GM13977 (cell line): ENCODE data around the gene P3H2.

Experiments used
- DNase-seq: peaks from one replicate; pipeline ENCODE4 v3.0.0; 2012; ENCODE audit warnings: low spot score
- in situ Hi-C: fragments of 300-500 bp; cut with MboI; formaldehyde crosslinking; loops from one replicate; pipeline ENCODE4 v1.12.0; 2022; ENCODE audit warnings: low sequenced_read_pairs, low pct_unique_long_range_greater_than_20kb, mixed read lengths, inconsistent platforms; ENCODE audit not compliant: unreplicated experiment
- TF ChIP-seq, protein P1 (sequence below): IDR thresholded peaks from 2 replicates; pipeline ENCODE4 v1.5.1; 2012; ENCODE audit warnings: mild to moderate bottlenecking, control low read depth; ENCODE audit not compliant: insufficient read depth; ENCODE audit errors: extremely low read depth, missing control alignments

P3H2 gene

DNA sequence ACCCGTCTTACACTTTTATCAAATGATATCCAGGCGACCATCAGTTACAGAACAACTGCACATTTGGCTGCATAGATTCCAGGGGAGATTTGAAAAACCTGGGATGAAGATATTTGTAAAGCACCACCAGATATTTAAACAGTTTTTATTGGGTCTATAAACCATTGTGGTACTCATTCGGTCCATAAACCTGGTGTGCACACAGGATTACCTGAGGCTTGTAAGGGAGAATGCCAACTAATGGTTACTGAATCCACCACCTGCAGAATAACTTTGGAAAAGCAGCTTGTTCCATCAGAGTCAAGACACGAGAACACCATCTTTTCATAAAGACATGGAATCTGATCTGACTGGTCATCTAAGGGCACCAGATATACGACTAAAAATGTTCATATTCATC, 80.6 kb downstream of the P3H2 start:
- no peak for DNase-seq
- TF ChIP-seq, protein P1, sequence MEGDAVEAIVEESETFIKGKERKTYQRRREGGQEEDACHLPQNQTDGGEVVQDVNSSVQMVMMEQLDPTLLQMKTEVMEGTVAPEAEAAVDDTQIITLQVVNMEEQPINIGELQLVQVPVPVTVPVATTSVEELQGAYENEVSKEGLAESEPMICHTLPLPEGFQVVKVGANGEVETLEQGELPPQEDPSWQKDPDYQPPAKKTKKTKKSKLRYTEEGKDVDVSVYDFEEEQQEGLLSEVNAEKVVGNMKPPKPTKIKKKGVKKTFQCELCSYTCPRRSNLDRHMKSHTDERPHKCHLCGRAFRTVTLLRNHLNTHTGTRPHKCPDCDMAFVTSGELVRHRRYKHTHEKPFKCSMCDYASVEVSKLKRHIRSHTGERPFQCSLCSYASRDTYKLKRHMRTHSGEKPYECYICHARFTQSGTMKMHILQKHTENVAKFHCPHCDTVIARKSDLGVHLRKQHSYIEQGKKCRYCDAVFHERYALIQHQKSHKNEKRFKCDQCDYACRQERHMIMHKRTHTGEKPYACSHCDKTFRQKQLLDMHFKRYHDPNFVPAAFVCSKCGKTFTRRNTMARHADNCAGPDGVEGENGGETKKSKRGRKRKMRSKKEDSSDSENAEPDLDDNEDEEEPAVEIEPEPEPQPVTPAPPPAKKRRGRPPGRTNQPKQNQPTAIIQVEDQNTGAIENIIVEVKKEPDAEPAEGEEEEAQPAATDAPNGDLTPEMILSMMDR: no peak
- in situ Hi-C loops: no loop called here

DNA sequence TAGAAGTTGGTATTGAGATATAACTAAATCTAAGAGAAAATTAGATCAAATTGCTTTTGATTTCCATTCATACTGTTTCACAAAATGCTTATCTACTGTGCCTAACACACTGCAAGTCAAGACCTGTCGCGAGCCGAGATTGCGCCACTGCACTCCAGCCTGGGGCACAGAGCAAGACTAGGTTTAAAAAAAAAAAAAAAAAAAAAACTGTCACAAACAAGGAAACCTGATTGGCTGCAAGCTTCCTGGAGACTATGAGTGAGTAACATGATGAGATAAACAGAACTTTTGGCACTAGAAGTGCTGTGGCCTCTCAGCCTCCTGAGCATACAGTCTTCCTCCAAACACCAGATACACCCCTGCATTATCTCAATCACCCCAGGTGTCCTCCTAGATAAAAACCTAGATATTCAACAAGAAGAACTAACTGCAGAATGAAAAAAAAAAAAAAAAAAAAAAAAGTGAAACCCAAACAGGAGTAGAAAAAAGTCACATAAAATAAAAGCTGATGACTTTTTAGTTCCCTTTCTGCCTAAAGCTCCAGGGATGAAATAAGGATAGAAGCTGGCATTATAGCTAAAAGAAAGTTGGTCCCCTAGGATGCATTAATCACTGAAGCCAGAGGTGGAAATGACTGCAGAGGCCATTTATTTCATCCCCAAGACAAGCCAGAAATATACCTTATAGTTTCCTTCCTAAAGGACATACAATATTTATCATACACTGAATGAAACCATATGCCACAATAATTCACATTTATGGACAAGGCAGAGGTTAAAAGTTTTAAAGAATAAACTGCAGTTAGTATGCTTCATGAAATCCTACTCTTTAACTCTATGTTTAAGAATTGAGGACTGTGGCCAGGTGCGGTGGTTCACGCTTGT, 82.4 kb downstream of the P3H2 start:
- in situ Hi-C loops: no loop called here
- no peak for DNase-seq
- TF ChIP-seq, protein P1: no peak

DNA sequence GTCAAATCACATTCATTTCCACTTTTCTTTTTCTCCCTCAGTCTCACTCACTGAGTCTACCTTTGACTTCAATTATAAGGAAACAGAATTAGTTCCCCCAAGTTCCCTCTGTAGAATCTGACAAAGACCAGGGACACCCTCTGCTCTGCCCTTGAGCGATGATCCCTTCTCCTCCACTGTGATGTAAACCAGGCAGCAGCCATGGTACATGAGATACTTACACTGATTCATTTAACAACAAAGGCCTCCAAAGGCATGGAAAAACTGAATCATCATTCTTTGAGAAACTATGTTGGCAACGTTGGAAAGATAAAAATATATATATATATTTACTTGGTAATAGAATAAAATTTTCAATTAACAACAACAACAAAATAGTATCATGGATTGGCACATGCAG, 84.1 kb downstream of the P3H2 start:
- DNase-seq: no peak
- in situ Hi-C loops: no loop called here
- TF ChIP-seq, protein P1: no peak

DNA sequence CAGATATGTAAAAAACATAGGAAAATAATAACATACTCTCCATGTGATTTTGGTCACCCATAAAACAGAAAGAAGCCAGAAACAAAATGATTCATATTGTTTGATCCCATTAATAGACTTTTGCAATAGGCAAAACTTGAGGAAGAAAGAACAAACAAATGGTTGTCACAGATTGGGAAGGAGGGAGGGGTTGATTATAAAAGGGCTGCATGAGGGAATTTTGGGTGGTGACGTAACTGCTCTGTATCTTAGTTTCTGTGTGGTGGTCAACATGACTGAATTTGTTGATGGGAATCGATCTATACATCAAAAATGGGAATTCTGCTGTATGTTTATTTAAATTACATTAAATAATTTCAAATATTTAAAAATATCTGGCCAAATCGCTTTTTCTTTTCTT, 86.3 kb downstream of the P3H2 start:
- TF ChIP-seq, protein P1: no peak
- in situ Hi-C loops: no loop called here
- DNase-seq: no peak

DNA sequence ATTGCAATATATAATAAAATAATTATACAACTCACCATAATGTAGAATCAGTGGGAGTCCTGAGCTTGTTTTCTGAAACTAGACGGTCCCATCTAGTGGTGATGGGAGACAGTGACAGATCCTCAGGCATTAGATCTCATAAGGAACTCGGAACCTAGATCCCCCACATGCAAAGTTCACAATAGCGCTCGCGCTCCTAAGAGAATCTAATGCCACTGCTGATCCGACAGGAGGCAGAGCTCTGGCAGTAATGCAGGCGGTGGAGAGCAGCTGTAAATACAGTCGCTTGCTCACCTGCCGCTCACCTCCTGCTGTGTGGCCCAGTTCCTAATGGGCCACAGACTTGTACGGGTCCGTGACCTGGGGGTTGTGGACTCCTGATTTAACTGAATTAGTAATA, 87.8 kb downstream of the P3H2 start:
- TF ChIP-seq, protein P1: no peak
- in situ Hi-C loops: no loop called here
- DNase-seq: no peak

DNA sequence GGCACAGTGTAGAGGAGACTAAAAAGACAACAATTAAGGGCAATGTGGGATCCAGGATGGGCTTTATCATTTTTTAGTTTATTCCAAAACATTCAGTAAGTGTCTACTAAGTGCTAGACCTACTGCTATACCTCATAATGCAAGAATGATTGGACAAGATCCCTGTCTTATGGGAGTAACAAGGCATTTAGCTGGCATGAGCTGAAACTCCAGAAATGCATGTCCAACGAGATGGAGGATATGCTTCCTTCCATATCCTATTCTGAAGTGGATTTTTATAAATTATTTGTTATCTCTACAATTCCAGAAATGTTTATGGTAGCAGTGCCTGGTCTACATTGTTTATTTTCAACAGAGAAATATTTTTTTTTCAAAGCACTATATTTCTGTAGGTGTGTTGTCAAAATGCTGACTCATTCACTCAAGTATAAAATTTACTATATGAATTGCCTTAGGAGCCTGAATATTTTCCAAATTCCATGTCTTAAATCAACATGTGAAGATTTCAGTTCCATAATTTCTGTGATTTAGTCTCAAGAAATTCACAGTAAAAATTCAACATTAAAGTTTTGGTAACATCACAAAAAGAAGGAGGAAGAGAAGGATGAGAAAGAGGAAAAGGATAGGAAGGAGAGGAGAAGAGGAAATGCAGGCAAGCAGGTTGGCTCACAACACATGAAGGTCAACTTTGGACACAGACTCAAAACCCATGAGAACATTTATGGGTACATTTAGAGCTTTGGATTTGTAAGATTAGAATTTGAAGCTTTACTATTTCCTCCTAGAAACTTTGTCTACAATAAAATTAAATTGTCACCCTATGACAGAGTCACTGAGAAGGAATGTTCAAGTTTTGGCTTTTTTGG, 88.6 kb downstream of the P3H2 start:
- TF ChIP-seq, protein P1: no peak
- DNase-seq: no peak
- in situ Hi-C loops: no loop called here
